A673 (cell line): Measurements from ENCODE around the gene NECAB3. TPM values are rescaled to one million over a fixed set of nuclear protein-coding genes. Genes with fewer than 3 reads are reported as not detected.

ENCODE experiments used
- BruUV-seq: library from RNA; stranded (reverse); fragments of 400-500 nt; replicated peaks from 2 replicates; lab custom pipeline; 2021; lab: Mats Ljungman, UMichigan
- CTCF ChIA-PET: fragments of 300-600 bp; sonication (Branson Sonifier 250); formaldehyde crosslinking; loops from one replicate; lab custom pipeline; 2022; ENCODE audit warnings: antibody characterized with exemption; lab: Charles Lee
- POLR2A ChIA-PET: fragments of 300-600 bp; sonication (Branson Sonifier 250); formaldehyde crosslinking; loops from one replicate; lab custom pipeline; 2022; ENCODE audit warnings: antibody characterized with exemption; ENCODE audit not compliant: low non-redundant PET; lab: Charles Lee
- DNase-seq: peaks from one replicate; pipeline ENCODE4 v3.0.0-alpha.2; 2015; ENCODE audit warnings: low spot score
- H3K27ac ChIP-seq: fragments of 200-600 bp; sonication (generic); 2 replicates; pipeline ENCODE4 v1.5.1; 2016; ENCODE audit warnings: mixed run types, low read depth, mild to moderate bottlenecking, mixed read lengths, antibody characterized with exemption, low read length; ENCODE audit not compliant: poor library complexity, severe bottlenecking
- H3K27me3 ChIP-seq: fragments of 200-600 bp; sonication (generic); replicated peaks from 2 replicates; pipeline ENCODE4 v1.6.1; 2017; ENCODE audit warnings: mixed run types, low read depth, mild to moderate bottlenecking, mixed read lengths, antibody characterized with exemption, low read length; ENCODE audit not compliant: insufficient read depth, poor library complexity
- H3K36me3 ChIP-seq: fragments of 200-600 bp; sonication (generic); 2 replicates; pipeline ENCODE4 v1.6.1; 2016; ENCODE audit warnings: mixed run types, mild to moderate bottlenecking, mixed read lengths, antibody characterized with exemption, low read length; ENCODE audit not compliant: insufficient read depth, poor library complexity, severe bottlenecking
- H3K4me1 ChIP-seq: fragments of 200-600 bp; sonication (generic); 2 replicates; pipeline ENCODE4 v1.6.1; 2017; ENCODE audit warnings: mixed run types, mild to moderate bottlenecking, mixed read lengths, antibody characterized with exemption, low read length; ENCODE audit not compliant: insufficient read depth, poor library complexity, severe bottlenecking
- H3K4me3 ChIP-seq: fragments of 200-600 bp; sonication (generic); 2 replicates; pipeline ENCODE4 v1.5.1; 2016; ENCODE audit warnings: low read depth, mixed run types, mild to moderate bottlenecking, mixed read lengths, low read length; ENCODE audit not compliant: poor library complexity, severe bottlenecking
- H3K9me3 ChIP-seq: fragments of 200-600 bp; sonication (generic); 2 replicates; pipeline ENCODE4 v1.6.1; 2016; ENCODE audit warnings: mixed run types, low read depth, mild to moderate bottlenecking, mixed read lengths, antibody characterized with exemption, low read length; ENCODE audit not compliant: poor library complexity, severe bottlenecking
- CTCF ChIP-seq: fragments of 300-800, 200-600 bp; sonication (generic); conservative IDR thresholded peaks from 2 replicates; pipeline ENCODE4 v1.5.1; 2017; ENCODE audit warnings: low read depth, mild to moderate bottlenecking, antibody characterized with exemption, low read length, moderate library complexity, mixed read lengths
- EZH2 ChIP-seq: fragments of 200-600 bp; sonication (generic); IDR thresholded peaks from 2 replicates; pipeline ENCODE4 v1.6.1; 2017; ENCODE audit warnings: borderline replicate concordance, low read depth, mild to moderate bottlenecking, mixed read lengths, antibody characterized with exemption, low read length; ENCODE audit not compliant: poor library complexity, severe bottlenecking
- intact Hi-C: fragments of 100-400 bp; cut with micrococcal nuclease; formaldehyde crosslinking; loops from one replicate; pipeline ENCODE4 v1.10.0; 2022; ENCODE audit not compliant: unreplicated experiment
- total RNA-seq: library from RNA; stranded (reverse); gene quantifications from 2 replicates; pipeline ENCODE4 v1.2.3, GENCODE V29; 2021

The NECAB3 gene
- total RNA-seq, 1 experiment from 2014 or later: 83.1 TPM

- peak overlapping the region; percentile 58 for H3K4me3 ChIP-seq
- H3K4me1 ChIP-seq: peaks cover 21% of the 10 kb centered on the region
- intact Hi-C loops: no loop called here
- H3K9me3 ChIP-seq: no peaks in the 10 kb centered on the region
- ChIA-PET CTCF (interaction anchor here (1.3 kb wide), 1 partner anchor 36 kb away, joined by 3 read pairs; no protein-coding TSS in a partner anchor), POLR2A (interaction anchor here (0.7 to 1.3 kb wide), 2 partner anchors 12 to 184 kb away, joined by 6 read pairs; no protein-coding TSS in a partner anchor)
- peak; percentile 85 for DNase-seq
- TSS peak; percentile 27 for BruUV-seq
- H3K36me3 ChIP-seq: peaks cover 14% of the 10 kb centered on the region
- no peak for TF ChIP-seq EZH2
- H3K27me3 ChIP-seq: no peaks in the 10 kb centered on the region
- peak overlapping the region; percentile 79 for H3K27ac ChIP-seq
Observed at GRCh38 chr20:33684533-33685327, 10.5 kb upstream of the NECAB3 start.

GRCh38 chr20:33681728-33682353 is 7.6 kb upstream of the NECAB3 start:
- no TSS peak for BruUV-seq
- DNase-seq: no peak
- ChIA-PET CTCF (interaction anchor here (0.7 kb wide), 1 partner anchor 208 kb away, joined by 3 read pairs; no protein-coding TSS in a partner anchor), POLR2A (interaction anchor here (0.7 kb wide), 1 partner anchor 11 kb away, joined by 9 read pairs; no protein-coding TSS in a partner anchor)
- no peak overlapping the region for H3K4me3 ChIP-seq
- H3K4me1 ChIP-seq: peaks cover 19% of the 10 kb centered on the region
- peaks cover 24% of the 10 kb centered on the region for H3K36me3 ChIP-seq
- no peaks in the 10 kb centered on the region for H3K9me3 ChIP-seq
- H3K27me3 ChIP-seq: no peaks in the 10 kb centered on the region
- intact Hi-C loops: no loop called here
- TF ChIP-seq CTCF (no peak), EZH2 (no peak)
- peak overlapping the region; percentile 30 for H3K27ac ChIP-seq

GRCh38 chr20:33681288-33681687 is 7.1 kb upstream of the NECAB3 start:
- no peaks in the 10 kb centered on the region for H3K9me3 ChIP-seq
- H3K4me3 ChIP-seq: no peak overlapping the region
- intact Hi-C loops: no loop called here
- H3K27ac ChIP-seq: no peak overlapping the region
- ChIA-PET CTCF (no interaction called here), POLR2A (no interaction called here)
- H3K36me3 ChIP-seq: peaks cover 27% of the 10 kb centered on the region
- peaks cover 16% of the 10 kb centered on the region for H3K4me1 ChIP-seq
- TF ChIP-seq CTCF (no peak), EZH2 (no peak)
- DNase-seq: no peak
- no TSS peak for BruUV-seq
- H3K27me3 ChIP-seq: no peaks in the 10 kb centered on the region
